Measurements from ENCODE around the gene PPARA. TPM values are rescaled to one million over a fixed set of nuclear protein-coding genes. Genes with fewer than 3 reads are reported as not detected.
A peak's percentile ranks its signal among the peaks of the same experiment; 100 is the strongest.

PPARA gene
- total and polyA plus RNA-seq, 9 of the 15 experiments (the other 6 are each of a cell fraction or from before 2014, with no cell fraction given) = 0.64 to 5.3 (median 3.5) TPM

DNA sequence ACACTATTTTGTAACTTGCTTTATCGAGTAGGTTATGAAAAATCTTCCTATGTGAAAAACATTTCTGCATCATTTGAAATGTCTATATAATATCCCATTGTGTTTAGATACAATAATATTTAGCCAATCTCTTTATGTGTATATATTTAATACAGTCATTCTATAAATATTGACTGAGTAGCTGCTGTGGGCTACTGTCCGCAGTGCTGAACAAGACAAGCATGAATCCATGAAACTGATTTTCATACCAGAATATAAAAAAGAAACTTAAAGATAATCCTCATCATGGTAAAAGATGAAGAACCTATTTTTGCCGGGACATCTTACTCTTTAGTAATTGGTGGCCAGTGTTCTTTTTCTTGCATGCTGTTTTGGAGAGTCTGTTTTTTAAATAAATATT, 3.6 kb downstream of the PPARA start:
- intact Hi-C loops (cut with micrococcal nuclease) = loop anchor here (10.0 kb wide), 1 partner anchor 91 kb away; no protein-coding TSS in a partner anchor
- no TSS peak for BruUV-seq (replicated peaks)

More for the DNA sequence above, 3.6 kb downstream of the PPARA start:
- H3K9me3 ChIP-seq (replicated peaks; ENCODE audit: control insufficient read depth, insufficient read depth, low read depth, low read length) = no peaks in the 10 kb centered on the region
- H3K36me3 ChIP-seq (ENCODE audit: control insufficient read depth, insufficient read depth, low read length) = peaks cover 5% of the 10 kb centered on the region; the same call in 2 of the 3 replicates
- no peak for FAIRE-seq
- ATAC-seq = no peak
- in situ Hi-C loops (cut with MboI) = no loop called here
- no peak overlapping the region for H2AFZ ChIP-seq (ENCODE audit: low read depth, low read length)
- 67% methylated on average over 2 of the region's 3 CpGs for WGBS (ENCODE audit: insufficient coverage, low coverage, missing lambda C conversion rate)
- no peak for DNase-seq (ENCODE audit: extremely low read depth in 1 of 4, low spot score in 3 of 4)
- H3K79me2 ChIP-seq (ENCODE audit: control insufficient read depth, insufficient read depth, low read length) = 0 out of 3 replicates have a peak, but pooled peaks cover 5% of the 10 kb centered on the region
- H3K4me2 ChIP-seq (ENCODE audit: insufficient read depth, low read length) = no peak overlapping the region
- no peaks in the 10 kb centered on the region for H4K20me1 ChIP-seq (replicated peaks; ENCODE audit: control insufficient read depth, insufficient read depth, low read length)
- no peak overlapping the region for H3K9ac ChIP-seq (ENCODE audit: insufficient read depth in 1 of 2, low read depth in 2 of 2, low read length in 2 of 2)
- H3K4me1 ChIP-seq (replicated peaks in 1 of 2; ENCODE audit: control insufficient read depth in 2 of 2, insufficient read depth in 2 of 2, low read length in 2 of 2) = peaks cover 6 to 22% of the 10 kb centered on the region in 2 experiments; a peak in 4 of 5 replicates
- no peak overlapping the region for H3K27ac ChIP-seq (ENCODE audit: extremely low read depth, low read depth, low read length)
- TF ChIP-seq RBM25 (IDR thresholded peaks at IDR 0.05; ENCODE audit: low read depth, low read length, severe bottlenecking) (no peak), ZNF174 (CRISPR knock-in tag; IDR thresholded peaks at IDR 0.05) (no peak), HNRNPUL1 (IDR thresholded peaks at IDR 0.05; ENCODE audit: low read length) (no peak), JUND (IDR thresholded peaks at IDR 0.05; ENCODE audit: borderline replicate concordance, low read depth, low read length) (no peak), JUND (tag; IDR thresholded peaks at IDR 0.05; ENCODE audit: borderline replicate concordance, low read depth, low read length) (no peak), ZHX1 (conservative IDR thresholded peaks at IDR 0.05; ENCODE audit: low read length) (no peak), TFAM (CRISPR knock-in tag; conservative IDR thresholded peaks at IDR 0.05) (no peak), NR4A1 (CRISPR knock-in tag; IDR thresholded peaks at IDR 0.05) (no peak), NR4A1 (tag; IDR thresholded peaks at IDR 0.05) (no peak), MXI1 (IDR thresholded peaks at IDR 0.05; ENCODE audit: low read depth, low read length) (no peak)
- TF ChIP-seq, protein P1, sequence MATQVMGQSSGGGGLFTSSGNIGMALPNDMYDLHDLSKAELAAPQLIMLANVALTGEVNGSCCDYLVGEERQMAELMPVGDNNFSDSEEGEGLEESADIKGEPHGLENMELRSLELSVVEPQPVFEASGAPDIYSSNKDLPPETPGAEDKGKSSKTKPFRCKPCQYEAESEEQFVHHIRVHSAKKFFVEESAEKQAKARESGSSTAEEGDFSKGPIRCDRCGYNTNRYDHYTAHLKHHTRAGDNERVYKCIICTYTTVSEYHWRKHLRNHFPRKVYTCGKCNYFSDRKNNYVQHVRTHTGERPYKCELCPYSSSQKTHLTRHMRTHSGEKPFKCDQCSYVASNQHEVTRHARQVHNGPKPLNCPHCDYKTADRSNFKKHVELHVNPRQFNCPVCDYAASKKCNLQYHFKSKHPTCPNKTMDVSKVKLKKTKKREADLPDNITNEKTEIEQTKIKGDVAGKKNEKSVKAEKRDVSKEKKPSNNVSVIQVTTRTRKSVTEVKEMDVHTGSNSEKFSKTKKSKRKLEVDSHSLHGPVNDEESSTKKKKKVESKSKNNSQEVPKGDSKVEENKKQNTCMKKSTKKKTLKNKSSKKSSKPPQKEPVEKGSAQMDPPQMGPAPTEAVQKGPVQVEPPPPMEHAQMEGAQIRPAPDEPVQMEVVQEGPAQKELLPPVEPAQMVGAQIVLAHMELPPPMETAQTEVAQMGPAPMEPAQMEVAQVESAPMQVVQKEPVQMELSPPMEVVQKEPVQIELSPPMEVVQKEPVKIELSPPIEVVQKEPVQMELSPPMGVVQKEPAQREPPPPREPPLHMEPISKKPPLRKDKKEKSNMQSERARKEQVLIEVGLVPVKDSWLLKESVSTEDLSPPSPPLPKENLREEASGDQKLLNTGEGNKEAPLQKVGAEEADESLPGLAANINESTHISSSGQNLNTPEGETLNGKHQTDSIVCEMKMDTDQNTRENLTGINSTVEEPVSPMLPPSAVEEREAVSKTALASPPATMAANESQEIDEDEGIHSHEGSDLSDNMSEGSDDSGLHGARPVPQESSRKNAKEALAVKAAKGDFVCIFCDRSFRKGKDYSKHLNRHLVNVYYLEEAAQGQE (IDR thresholded peaks at IDR 0.05; ENCODE audit: borderline replicate concordance) = peak; percentile 67
- TF ChIP-seq, protein P1 (CRISPR knock-in tag; IDR thresholded peaks at IDR 0.05; ENCODE audit: low read depth) = no peak
- no peak overlapping the region for H3K4me3 ChIP-seq
- ChIA-PET POLR2A (no interaction called here), CTCF (ENCODE audit: low intra/inter-chr PET ratio) (no interaction called here)
- no peaks in the 10 kb centered on the region for H3K9me1 ChIP-seq (ENCODE audit: control insufficient read depth, insufficient read depth, low read length)
- H3K27me3 ChIP-seq (ENCODE audit: control insufficient read depth in 2 of 2, insufficient read depth in 2 of 2, low read length in 2 of 2) = peaks cover 3 to 8% of the 10 kb centered on the region in 2 experiments; a peak in 4 of 5 replicates

Measured in K562 (cell line).